IMR-90 (cell line): Measurements from ENCODE around the gene RPS19. TPM values are rescaled to one million over a fixed set of nuclear protein-coding genes. Genes with fewer than 3 reads are reported as not detected.

ENCODE experiments used
- ATAC-seq: fragments of 200-7000 bp; cut with Tn5 transposase; 2 replicates; pipeline ENCODE4 v1.9.1; 2020; ENCODE audit warnings: low read depth, mild to moderate bottlenecking, moderate library complexity
- BruUV-seq: library from RNA; stranded (reverse); fragments of 400-500 nt; replicated peaks from 2 replicates; lab custom pipeline; 2021; lab: Mats Ljungman, UMichigan
- CTCF ChIA-PET: fragments of 300-600 bp; formaldehyde crosslinking; extraction: SDS; loops from one replicate; lab custom pipeline; 2021; ENCODE audit warnings: antibody characterized with exemption; lab: Yijun Ruan, JAX
- POLR2A ChIA-PET: fragments of 300-600 bp; sonication (Branson Sonifier 250); formaldehyde crosslinking; loops from one replicate; lab custom pipeline; 2022; ENCODE audit warnings: antibody characterized with exemption; ENCODE audit not compliant: unreplicated experiment; lab: Charles Lee
- DNase-seq: peaks from one replicate; pipeline ENCODE4 v3.0.0; 2013
- H2AFZ ChIP-seq: replicated peaks from 2 replicates; pipeline ENCODE3; 2013; ENCODE audit warnings: low read length, mild to moderate bottlenecking; ENCODE audit not compliant: poor library complexity
- H2AK5ac ChIP-seq: 2 replicates; pipeline ENCODE4 v1.6.1; 2013; ENCODE audit warnings: low read depth, low read length, inconsistent platforms
- H2AK9ac ChIP-seq: replicated peaks from 2 replicates; pipeline ENCODE3; 2013; ENCODE audit warnings: mild to moderate bottlenecking, low read depth, low read length, moderate library complexity; ENCODE audit not compliant: poor library complexity
- H2BK120ac ChIP-seq: 2 replicates; pipeline ENCODE4 v1.6.1; 2013; ENCODE audit warnings: low read depth, low read length, inconsistent platforms
- H2BK15ac ChIP-seq: 3 replicates; pipeline ENCODE4 v1.6.1; 2013; ENCODE audit warnings: low read depth, low read length, inconsistent platforms
- H2BK20ac ChIP-seq: 2 replicates; pipeline ENCODE4 v1.6.1; 2013; ENCODE audit warnings: low read depth, mild to moderate bottlenecking, inconsistent platforms, low read length, moderate library complexity
- H2BK5ac ChIP-seq: 2 replicates; pipeline ENCODE4 v1.6.1; 2013; ENCODE audit warnings: mild to moderate bottlenecking, low read depth, low read length, inconsistent platforms; ENCODE audit not compliant: poor library complexity, severe bottlenecking
- H3K14ac ChIP-seq: replicated peaks from 2 replicates; pipeline ENCODE4 v1.6.1; 2013; ENCODE audit warnings: low read depth, low read length, inconsistent platforms
- H3K18ac ChIP-seq: 2 replicates; pipeline ENCODE4 v1.6.1; 2013; ENCODE audit warnings: low read depth, low read length, control low read depth
- H3K23ac ChIP-seq: 2 replicates; pipeline ENCODE4 v1.6.1; 2013; ENCODE audit warnings: low read depth, low read length, inconsistent platforms
- H3K27ac ChIP-seq: 2 replicates; pipeline ENCODE4 v1.5.1; 2013; ENCODE audit warnings: mild to moderate bottlenecking, control low read depth, low read length; ENCODE audit not compliant: insufficient read depth
- H3K27me3 ChIP-seq: 2 replicates; pipeline ENCODE4 v1.6.1; 2013; ENCODE audit warnings: low read length; ENCODE audit not compliant: control insufficient read depth, insufficient read depth
- H3K36me3 ChIP-seq: 2 replicates; pipeline ENCODE4 v1.6.1; 2013; ENCODE audit warnings: low read length, mixed read lengths; ENCODE audit not compliant: control insufficient read depth, insufficient read depth
- H3K4ac ChIP-seq: 2 replicates; pipeline ENCODE4 v1.6.1; 2013; ENCODE audit warnings: low read depth, low read length, inconsistent platforms
- H3K4me1 ChIP-seq: 2 replicates; pipeline ENCODE4 v1.6.1; 2013; ENCODE audit warnings: low read length, mixed read lengths; ENCODE audit not compliant: control insufficient read depth, insufficient read depth
- H3K4me2 ChIP-seq: 2 replicates; pipeline ENCODE4 v1.6.1; 2013; ENCODE audit warnings: low read depth, mild to moderate bottlenecking, control low read depth, low read length, moderate library complexity
- H3K4me3 ChIP-seq: 2 replicates; pipeline ENCODE4 v1.5.1; 2013; ENCODE audit warnings: low read depth, mild to moderate bottlenecking, control low read depth, low read length, moderate library complexity; ENCODE audit not compliant: insufficient read depth
- H3K56ac ChIP-seq: 2 replicates; pipeline ENCODE4 v1.6.1; 2013; ENCODE audit warnings: low read length, inconsistent platforms; ENCODE audit not compliant: insufficient read depth; ENCODE audit errors: extremely low read depth
- H3K79me1 ChIP-seq, 2 experiments: 2 replicates each; pipeline ENCODE4 v1.6.1; 2013; ENCODE audit warnings: low read length in 2 of 2, inconsistent platforms in 1 of 2, low read depth in 1 of 2
- H3K9ac ChIP-seq: 2 replicates; pipeline ENCODE4 v1.6.1; 2013; ENCODE audit warnings: low read depth, low read length, control low read depth
- H3K9me1 ChIP-seq: 2 replicates; pipeline ENCODE4 v1.6.1; 2013; ENCODE audit warnings: low read length, inconsistent platforms; ENCODE audit not compliant: insufficient read depth
- H3K9me3 ChIP-seq: 2 replicates; pipeline ENCODE4 v1.6.1; 2013; ENCODE audit warnings: low read length; ENCODE audit not compliant: control insufficient read depth, insufficient read depth
- H4K20me1 ChIP-seq: 2 replicates; pipeline ENCODE4 v1.6.1; 2013; ENCODE audit warnings: low read length, inconsistent platforms; ENCODE audit not compliant: insufficient read depth
- H4K5ac ChIP-seq: 2 replicates; pipeline ENCODE4 v1.6.1; 2013; ENCODE audit warnings: mild to moderate bottlenecking, low read depth, low read length, control low read depth
- H4K8ac ChIP-seq, 2 experiments: 2 replicates each; pipeline ENCODE4 v1.6.1; 2013; ENCODE audit warnings: low read depth in 2 of 2, low read length in 2 of 2, control low read depth in 1 of 2, inconsistent platforms in 1 of 2
- H4K91ac ChIP-seq: 2 replicates; pipeline ENCODE4 v1.6.1; 2013; ENCODE audit warnings: low read depth, low read length, inconsistent platforms; ENCODE audit not compliant: insufficient read depth
- BHLHE40 ChIP-seq: fragments of 150-350 bp; IDR thresholded peaks from 2 replicates; pipeline ENCODE4 v1.6.1; 2016; ENCODE audit warnings: mild to moderate bottlenecking, low read depth, low read length
- CEBPB ChIP-seq: IDR thresholded peaks from 2 replicates; pipeline ENCODE4 v1.6.1; 2012; ENCODE audit warnings: low read depth, low read length, improper control_type of control experiment
- CHD1 ChIP-seq: IDR thresholded peaks from 2 replicates; pipeline ENCODE4 v1.6.1; 2012; ENCODE audit warnings: low read depth, low read length, improper control_type of control experiment
- FOS ChIP-seq: fragments of 150-350 bp; IDR thresholded peaks from 2 replicates; pipeline ENCODE4 v1.6.1; 2016; ENCODE audit warnings: low read depth, low read length
- MXI1 ChIP-seq: IDR thresholded peaks from 2 replicates; pipeline ENCODE4 v1.6.1; 2012; ENCODE audit warnings: low read depth, mild to moderate bottlenecking, low read length, moderate library complexity, borderline replicate concordance
- POLR2A ChIP-seq: IDR thresholded peaks from 2 replicates; pipeline ENCODE4 v1.6.1; 2012; ENCODE audit warnings: mild to moderate bottlenecking, low read depth, low read length
- RAD21 ChIP-seq: IDR thresholded peaks from 2 replicates; pipeline ENCODE4 v1.6.1; 2012; ENCODE audit warnings: low read length, improper control_type of control experiment
- RCOR1 ChIP-seq: IDR thresholded peaks from 2 replicates; pipeline ENCODE4 v1.6.1; 2012; ENCODE audit warnings: mild to moderate bottlenecking, low read length, improper control_type of control experiment; ENCODE audit not compliant: insufficient replicate concordance
- RFX5 ChIP-seq: IDR thresholded peaks from 2 replicates; pipeline ENCODE4 v1.8.0; 2012; ENCODE audit warnings: low read depth, mild to moderate bottlenecking, low read length, moderate library complexity
- WGBS, 2 experiments: methylation state at CpG; one replicate each; pipeline versions ENCODE4 v1.1.5 to v1.1.7; 2013; ENCODE audit warnings: missing lambda C conversion rate in 2 of 2; ENCODE audit not compliant: insufficient read length in 1 of 2; ENCODE audit errors: extremely low coverage in 2 of 2; 5-methylcytosine and 5-hydroxymethylcytosine counted together
- dilution Hi-C: fragments of 300-500 bp; cut with HindIII; formaldehyde crosslinking; loops from one replicate; pipeline ENCODE4 v1.14.3; 2018; ENCODE audit warnings: low sequenced_read_pairs; ENCODE audit not compliant: unreplicated experiment
- in situ Hi-C: fragments of 300-500 bp; cut with MboI; formaldehyde crosslinking; loops from 3 replicates; pipeline ENCODE4 v1.14.3; 2019; ENCODE audit warnings: low sequenced_read_pairs, inconsistent platforms, mixed read lengths
- intact Hi-C: fragments of 100-400 bp; cut with micrococcal nuclease; formaldehyde crosslinking; loops from 2 replicates; pipeline ENCODE4 v1.10.0; 2022
- polyA plus RNA-seq, 3 experiments: library from polyadenylated mRNA; depleted of rRNA; stranded (reverse); fragments of >200 nt; gene quantifications; 2 replicates each; pipeline ENCODE4 v1.2.3, GENCODE V29; 2012; ENCODE audit warnings: low replicate concordance in 1 of 3
- total RNA-seq: library from RNA; depleted of rRNA; stranded (reverse); fragments of >200 nt; gene quantifications from 2 replicates; pipeline ENCODE4 v1.2.3, GENCODE V29; 2012
- TF ChIP-seq, protein P1 (sequence below): conservative IDR thresholded peaks from 2 replicates; pipeline ENCODE4 v1.5.1; 2012; ENCODE audit warnings: mild to moderate bottlenecking, low read depth, low read length, improper control_type of control experiment
- TF ChIP-seq, protein P2 (sequence below): fragments of 150-350 bp; IDR thresholded peaks from 2 replicates; pipeline ENCODE4 v1.6.1; 2017; ENCODE audit warnings: mild to moderate bottlenecking, antibody characterized with exemption, low read length, low read depth

Gene RPS19
- total and polyA plus RNA-seq, 2 of the 4 experiments (the other 2 are of a cell fraction), result 230 to 3,988 TPM

DNA sequence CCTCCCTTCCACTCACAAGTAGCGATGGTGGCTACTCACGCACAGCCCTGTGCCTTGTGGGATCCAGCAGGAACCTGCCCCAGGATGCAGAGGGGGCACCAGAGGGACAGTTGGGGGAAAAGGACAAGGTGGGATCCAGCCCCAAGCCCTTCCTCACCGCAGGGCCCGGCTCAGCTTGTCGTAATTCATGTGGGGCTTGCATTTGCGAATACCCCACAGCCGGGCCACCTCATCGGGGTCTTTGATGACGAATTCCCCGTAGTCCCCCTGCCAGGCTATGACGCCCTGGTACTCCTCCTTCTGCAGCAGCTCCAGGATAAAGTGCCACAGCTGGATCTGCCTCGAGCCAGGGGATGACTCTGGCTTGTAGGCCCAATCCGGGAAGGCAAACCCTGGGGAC is 49.7 kb downstream of the RPS19 start:
- 39% methylated on average over 8 of the region's 13 CpGs; no CpG with 5 or more reads in 1 of the 2 experiments for WGBS, 2 experiments
- Histone ChIP-seq H4K8ac (no peak overlapping the region), H2AFZ (no peak overlapping the region), H3K18ac (no peak overlapping the region), H3K4me2 (no peak overlapping the region), H2BK120ac (no peak overlapping the region), H3K27ac (no peak overlapping the region), H4K5ac (no peak overlapping the region), H4K20me1 (peaks cover 27% of the 10 kb centered on the region), H3K9me1 (no peaks in the 10 kb centered on the region; the same call in 1 of the 2 replicates), H2BK5ac (no peak overlapping the region), H4K91ac (no peak overlapping the region), H3K56ac (no peak overlapping the region), H3K27me3 (peaks cover 38% of the 10 kb centered on the region), H3K4me1 (no peaks in the 10 kb centered on the region), H3K14ac (no peak overlapping the region), H3K4me3 (no peak overlapping the region), H3K36me3 (peaks cover 23% of the 10 kb centered on the region), H3K9ac (no peak overlapping the region), H2BK20ac (no peak overlapping the region), H2AK9ac (no peak overlapping the region), H3K9me3 (no peaks in the 10 kb centered on the region), H3K23ac (no peak overlapping the region), H3K79me1 (0 out of 4 replicates have a peak, but pooled peaks cover 0 to 3% of the 10 kb centered on the region in 2 experiments), H3K4ac (no peak overlapping the region), H2BK15ac (no peak overlapping the region), H2AK5ac (no peak overlapping the region)
- in situ Hi-C loops (no loop called here), intact Hi-C loops (no loop called here), dilution Hi-C loops (no loop called here)
- BruUV-seq, result no TSS peak
- CTCF ChIA-PET, result no interaction called here
- peak; percentile 8; the same call in 1 of the 2 replicates for ATAC-seq
- TF ChIP-seq, protein P1, sequence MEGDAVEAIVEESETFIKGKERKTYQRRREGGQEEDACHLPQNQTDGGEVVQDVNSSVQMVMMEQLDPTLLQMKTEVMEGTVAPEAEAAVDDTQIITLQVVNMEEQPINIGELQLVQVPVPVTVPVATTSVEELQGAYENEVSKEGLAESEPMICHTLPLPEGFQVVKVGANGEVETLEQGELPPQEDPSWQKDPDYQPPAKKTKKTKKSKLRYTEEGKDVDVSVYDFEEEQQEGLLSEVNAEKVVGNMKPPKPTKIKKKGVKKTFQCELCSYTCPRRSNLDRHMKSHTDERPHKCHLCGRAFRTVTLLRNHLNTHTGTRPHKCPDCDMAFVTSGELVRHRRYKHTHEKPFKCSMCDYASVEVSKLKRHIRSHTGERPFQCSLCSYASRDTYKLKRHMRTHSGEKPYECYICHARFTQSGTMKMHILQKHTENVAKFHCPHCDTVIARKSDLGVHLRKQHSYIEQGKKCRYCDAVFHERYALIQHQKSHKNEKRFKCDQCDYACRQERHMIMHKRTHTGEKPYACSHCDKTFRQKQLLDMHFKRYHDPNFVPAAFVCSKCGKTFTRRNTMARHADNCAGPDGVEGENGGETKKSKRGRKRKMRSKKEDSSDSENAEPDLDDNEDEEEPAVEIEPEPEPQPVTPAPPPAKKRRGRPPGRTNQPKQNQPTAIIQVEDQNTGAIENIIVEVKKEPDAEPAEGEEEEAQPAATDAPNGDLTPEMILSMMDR, result no peak
- TF ChIP-seq FOS (no peak), RAD21 (no peak), POLR2A (no peak), RCOR1 (no peak), MXI1 (no peak), RFX5 (no peak), BHLHE40 (no peak), CEBPB (no peak), CHD1 (no peak)
- TF ChIP-seq, protein P2, sequence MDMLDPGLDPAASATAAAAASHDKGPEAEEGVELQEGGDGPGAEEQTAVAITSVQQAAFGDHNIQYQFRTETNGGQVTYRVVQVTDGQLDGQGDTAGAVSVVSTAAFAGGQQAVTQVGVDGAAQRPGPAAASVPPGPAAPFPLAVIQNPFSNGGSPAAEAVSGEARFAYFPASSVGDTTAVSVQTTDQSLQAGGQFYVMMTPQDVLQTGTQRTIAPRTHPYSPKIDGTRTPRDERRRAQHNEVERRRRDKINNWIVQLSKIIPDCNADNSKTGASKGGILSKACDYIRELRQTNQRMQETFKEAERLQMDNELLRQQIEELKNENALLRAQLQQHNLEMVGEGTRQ, result no peak
- no peak for DNase-seq
- POLR2A ChIA-PET, result no interaction called here
